HG03039 (cell line): Measurements from ENCODE around the gene BHLHE40.
"Not testable (repeated sequence)": the region's sequence is repeated elsewhere in the genome, so short reads cannot be mapped to it uniquely, and the experiment has no call there.

Experiments used
- ATAC-seq: cut with Tn5 transposase; IDR thresholded peaks from one replicate; pipeline ENCODE4 v1.9.1; 2021; ENCODE audit warnings: mild to moderate bottlenecking, moderate library complexity; ENCODE audit not compliant: unreplicated experiment

BHLHE40 gene

DNA sequence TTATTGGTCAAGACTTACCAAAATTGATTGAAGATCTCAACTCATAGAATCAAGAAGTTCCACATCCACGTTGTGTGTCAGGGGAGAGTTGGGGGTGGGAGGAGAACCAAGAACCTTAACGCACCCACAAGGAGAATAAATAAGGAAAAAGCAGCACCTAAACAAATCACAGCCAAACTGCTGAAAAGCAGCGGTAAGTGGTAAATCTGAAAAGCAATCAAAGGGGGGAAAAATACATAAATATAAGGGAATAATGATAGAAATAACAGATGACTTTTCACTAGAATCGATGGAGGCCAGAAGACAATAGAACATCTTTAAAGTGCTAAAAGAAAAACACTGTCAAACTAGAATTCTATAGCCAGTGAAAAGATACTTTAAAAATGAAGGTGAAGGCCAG, 20.1 kb upstream of the BHLHE40 start:
- no peak for ATAC-seq

DNA sequence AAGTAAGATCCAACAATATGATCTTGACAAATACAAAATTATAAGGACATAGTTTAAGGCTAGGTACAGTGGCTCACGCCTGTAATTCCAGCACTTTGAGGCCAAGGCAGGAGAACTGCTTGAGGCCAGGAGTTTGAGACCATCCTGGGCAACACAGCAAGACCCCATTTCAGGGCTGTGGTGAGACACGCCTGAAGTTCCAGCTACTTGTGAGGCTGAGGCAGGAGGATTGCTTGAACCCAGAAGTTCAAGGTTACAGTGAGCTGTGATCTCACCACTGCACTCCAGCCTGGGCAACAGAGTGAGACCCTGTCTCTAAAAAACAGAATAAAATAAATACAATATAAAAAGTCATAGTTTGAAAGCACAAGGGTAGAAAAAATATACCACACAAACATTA, 17.4 kb upstream of the BHLHE40 start:
- not testable (repeated sequence) for ATAC-seq

DNA sequence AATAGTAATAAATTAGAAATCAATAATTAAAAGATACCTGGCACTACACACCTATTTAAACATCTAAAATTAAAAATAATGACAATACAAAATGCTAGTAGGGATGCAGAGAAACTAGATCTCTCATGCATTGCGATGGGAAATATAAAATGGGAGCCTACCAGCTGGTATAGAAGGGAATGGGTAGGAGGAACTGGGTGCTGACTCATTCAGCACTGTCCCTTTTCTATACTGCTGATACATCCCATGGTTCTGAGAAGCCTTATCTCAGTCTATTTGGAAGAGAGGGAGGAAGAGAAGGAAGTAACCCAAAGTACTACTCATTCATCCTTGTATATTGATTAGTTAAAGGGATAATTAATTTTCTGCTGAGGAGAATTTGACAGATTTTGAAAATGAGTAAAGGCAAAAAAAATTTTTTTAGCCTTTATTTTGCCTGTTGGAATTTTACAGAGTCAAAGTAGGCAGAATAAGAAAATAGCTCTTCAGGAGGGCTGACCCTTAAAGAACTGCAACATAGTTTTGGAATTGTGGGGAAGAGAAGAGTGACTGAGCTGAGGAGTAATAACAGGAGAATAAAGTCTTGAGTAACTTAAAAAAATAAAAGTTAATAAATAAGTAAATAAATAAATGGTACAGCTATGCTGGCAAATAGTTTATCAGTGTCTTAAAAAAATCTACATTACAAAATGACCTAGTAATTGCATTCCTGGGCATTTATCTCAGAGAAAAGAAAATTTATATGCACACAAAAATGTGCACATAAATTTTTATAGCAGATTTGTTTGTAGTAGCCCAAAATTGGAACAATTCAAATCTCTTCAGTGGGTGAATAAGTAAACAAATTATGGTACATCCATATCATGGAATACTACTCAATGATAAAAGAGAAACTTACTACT, 15.3 kb upstream of the BHLHE40 start:
- no peak for ATAC-seq

DNA sequence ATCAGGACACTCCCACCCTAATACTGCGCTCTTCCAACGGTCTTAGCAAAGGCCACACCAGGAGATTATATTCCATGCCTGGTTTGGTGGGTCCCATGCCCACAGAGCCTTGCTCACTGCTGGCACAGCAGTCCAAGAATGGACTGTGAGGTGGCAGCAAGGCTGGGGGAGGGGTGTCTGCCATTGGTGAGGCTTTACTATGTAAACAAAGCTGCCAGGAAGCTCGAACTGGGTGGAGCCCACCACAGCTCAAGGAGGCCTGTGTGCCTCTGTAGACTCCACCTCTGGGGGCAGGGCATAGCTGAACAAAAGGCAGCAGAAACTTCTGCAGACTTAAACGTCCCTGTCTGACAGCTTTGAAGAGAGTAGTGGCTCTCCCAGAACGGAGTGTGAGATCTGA, 13.2 kb upstream of the BHLHE40 start:
- not testable (repeated sequence) for ATAC-seq

DNA sequence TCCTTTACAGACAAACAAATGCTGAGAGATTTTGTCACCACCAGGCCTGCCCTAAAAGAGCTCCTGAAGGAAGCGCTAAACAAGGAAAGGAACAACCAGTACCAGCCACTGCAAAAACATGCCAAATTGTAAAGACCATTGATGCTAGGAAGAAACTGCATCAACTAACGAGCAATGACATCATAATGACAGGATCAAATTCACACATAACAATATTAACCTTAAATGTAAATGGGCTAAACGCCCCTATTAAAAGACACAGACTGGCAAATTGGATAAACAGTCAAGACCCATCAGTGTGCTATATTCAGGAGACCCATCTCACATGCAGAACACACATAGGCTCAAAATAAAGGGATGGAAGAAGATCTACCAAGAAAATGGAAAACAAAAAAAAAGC, 11.6 kb upstream of the BHLHE40 start:
- ATAC-seq: not testable (repeated sequence)

DNA sequence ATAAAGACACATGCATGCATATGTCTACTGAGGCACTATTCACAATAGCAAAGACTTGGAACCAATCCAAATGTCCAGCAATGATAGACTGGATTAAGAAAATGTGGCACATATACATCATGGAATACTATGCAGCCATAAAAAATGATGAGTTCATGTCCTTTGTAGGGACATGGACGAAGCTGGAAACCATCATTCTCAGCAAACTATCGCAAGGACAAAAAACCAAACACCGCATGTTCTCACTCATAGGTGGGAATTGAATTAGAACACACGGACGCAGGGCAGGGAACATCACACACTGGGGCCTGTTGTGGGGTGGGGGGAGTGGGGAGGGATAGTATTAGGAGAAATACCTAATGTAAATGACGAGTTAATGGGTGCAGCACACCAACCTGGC, 7.8 kb upstream of the BHLHE40 start:
- not testable (repeated sequence) for ATAC-seq

DNA sequence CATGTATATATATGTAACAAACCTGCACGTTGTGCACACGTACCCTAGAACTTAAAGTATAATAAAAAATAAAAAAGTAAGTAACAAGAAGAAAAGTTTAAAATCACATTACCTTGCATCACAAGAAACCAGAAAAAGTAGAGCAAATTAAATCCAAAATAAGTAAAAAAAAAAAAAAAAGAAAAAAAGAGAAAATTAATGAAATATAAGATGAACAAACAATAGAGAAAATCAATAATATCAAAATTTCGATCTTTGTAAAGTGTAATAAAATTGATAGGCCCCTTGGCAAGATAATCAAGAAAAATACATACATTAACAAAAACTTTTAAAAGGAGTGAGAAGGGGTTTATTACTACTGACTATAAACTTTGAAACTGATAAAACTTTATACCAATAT, 7.4 kb upstream of the BHLHE40 start:
- no peak for ATAC-seq

DNA sequence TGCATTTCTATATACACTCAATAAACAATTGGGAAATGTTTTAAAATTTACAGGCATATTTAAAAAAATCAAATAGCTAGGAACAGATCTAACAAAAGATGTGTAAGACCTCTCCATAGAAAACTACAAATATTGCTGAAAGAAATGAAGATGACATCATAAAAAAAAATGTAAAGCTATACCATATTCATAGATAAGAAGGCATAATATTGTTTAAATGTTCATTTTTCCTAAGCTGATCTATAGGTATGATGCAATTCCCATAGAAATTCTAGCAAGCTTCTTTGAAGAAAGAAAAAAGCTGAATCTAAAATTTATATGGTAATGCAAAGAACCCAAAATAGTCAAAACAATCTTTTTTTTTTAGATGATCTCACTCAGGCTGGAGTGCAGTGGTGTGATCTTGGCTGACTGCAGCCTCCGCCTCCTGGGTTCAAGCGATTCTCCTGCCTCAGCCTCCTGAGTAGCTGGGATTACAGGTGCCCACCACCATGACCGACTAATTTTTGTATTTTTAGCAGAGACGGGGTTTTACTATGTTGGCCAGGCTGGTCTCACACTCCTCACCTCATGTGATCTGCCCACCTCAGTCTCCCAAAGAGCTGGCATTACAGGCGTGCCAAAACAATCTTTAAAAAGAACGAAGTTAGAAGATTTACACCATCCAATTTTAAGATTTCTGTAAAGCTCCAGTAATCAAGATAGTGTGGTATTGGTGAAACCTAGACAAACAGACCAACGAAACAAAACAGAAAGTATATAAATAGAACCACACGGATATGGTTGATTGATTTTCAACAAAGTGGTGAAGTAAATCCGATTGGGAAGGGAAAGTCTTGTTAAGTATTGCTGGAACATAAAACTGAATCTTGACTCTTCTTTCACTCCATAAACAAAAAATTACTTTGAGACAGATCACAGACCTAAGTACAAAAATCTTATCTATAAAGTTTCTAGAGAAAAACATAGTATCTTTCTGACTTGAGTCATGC, 6.3 kb upstream of the BHLHE40 start:
- ATAC-seq: no peak

DNA sequence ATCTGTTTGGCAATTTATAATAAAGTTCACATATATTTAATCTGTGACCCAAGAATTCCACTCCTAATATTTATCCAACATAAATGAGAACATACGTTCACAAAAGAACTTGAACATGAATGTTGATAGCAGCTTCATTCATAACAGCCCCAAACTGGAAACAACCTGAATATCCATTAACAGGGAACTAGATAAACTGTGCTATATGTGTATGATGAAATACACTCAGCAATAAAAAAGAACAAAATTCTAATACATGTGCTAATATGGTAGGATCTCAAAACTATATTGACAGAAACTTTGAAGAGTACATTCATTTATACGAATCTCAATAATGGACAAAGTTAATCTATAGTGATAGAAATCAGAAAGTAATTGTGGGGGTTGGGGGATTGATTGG, 5.1 kb upstream of the BHLHE40 start:
- ATAC-seq: no peak

DNA sequence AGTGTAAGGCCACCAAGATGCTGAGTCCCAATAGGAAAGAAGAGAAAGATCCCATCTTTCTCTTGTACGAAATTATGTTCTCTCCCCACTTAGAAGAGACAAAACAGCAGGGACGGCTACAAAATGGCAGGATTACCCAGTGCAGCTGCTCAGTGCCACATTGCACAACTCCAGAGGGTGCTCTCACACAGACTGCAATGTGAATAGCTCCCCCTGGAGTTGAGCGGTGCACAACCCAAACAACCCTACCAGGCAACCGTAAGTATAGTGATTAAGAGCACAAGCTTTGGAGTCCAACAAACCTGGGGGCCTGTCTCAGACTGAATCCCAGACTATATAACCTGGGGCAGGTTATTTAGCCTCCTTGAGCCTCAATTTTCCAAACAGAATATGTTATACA, 3.1 kb upstream of the BHLHE40 start:
- no peak for ATAC-seq

DNA sequence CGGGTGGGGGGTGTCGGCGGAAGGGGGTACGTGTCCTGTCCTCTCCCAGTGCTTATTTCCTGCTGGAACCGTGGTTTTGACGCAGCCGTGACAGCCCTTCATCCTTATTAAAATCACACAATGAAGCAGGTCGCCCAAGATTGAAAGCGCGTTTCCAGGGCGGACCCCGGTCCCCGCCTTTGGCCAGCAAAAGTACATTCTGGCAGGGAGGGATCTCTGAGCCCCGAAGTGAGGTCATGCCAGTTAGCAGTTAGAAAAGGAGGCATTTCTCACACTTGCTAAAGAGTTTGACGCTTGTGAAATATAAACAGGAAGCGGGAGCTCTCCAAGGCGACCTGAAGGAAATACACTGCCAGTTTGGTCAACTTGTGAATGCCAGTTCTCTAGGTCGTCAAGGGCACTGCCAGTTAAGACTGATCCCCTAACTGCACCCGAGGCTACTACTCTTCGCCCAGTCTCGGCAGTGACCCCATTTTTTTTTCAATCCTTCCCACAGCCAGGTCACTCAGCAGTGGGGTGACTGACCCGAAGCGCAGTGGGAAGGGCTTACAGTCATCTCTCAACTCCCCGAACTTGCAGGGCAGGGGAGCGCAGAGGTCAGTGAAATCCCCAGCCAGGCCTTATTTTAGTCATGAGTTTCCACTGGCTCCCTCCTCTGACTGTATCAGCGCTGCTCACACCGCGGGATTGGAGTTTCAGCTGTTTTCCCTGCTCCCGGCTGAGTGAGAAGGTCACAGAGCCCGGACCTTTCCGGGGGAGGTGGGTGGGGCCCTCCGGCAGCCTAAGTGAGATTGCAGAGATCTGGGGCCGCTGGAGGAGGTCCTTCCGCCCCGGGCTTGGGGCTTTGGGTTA, 2.0 kb upstream of the BHLHE40 start:
- peak; percentile 27 for ATAC-seq

DNA sequence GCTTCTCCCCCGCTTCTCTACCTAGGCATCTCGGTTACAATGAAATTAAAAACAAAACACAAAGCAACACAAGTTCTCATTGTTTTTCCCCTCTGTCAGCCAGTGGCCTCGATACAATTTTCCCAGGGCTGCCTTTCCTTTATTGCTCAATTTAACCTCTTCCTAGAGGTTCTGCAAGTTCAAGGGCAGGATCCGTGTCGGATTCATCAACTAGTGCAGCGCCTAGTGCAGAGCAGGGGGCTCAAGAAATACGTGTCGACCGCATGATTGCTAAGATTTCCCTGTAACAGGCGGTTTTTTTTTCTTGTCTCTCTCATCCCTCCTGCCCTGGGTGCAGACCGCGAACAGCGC, 1.4 kb upstream of the BHLHE40 start:
- ATAC-seq: no peak

DNA sequence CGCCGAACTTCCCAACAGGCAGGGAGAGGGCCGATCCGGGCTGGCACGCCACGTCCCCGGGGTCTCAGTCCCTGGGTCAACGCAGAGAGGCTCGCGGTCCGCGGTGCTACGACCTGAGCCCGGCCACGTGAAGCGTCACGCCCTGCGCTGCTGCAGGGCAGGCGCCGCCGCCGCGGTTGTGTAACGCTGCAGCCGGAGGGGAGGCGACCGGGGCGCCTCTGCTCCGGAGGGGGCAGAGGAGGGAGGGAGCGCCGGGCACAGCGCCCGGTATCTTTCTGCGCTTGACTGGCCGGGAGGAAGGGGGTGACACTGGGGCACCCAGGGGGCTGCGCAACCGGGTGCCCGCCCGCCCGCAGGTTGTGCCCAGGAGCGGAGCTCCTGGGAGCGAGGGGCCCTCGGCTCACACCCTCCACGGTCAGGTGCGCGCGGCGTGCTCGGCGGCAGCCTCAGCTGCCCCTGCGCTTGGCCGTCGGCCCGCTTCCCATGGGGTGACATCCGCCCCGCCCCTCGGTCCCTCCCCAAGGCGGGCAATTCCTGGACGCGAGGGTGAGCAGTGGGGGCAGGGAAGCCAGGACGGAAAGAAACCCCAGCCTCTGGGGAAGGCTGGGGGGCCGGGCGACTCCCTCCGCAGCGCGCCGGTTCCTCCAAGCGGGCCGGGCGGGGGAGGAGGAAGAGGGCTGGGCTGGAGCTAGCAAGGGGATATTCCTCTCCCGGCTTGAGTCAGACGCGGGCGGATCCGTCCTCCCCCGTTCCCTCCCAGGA, 852 bp upstream of the BHLHE40 start:
- peak; percentile 39 for ATAC-seq

DNA sequence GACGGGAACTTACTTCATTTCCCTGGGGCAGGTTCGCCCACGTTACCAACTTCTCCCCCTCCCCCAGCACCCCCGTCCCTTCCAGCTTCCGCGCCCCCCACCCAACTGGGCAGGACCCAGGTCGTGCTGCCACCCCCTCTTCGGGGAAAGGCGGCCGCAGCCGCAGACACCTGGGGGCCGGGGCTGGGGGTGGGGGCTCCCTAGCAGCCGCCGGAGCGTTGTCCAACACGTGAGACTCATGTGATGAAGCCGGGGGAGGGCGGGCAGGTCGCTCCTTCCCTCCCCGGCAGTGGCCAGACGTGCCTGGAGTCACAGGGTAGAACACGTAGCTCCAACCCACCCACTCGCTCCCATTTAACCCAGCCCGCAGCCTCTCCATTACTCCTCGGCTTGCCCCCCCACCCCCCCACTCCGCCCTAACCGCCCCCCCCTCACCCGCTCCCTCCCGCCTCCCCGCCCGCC, 240 bp upstream of the BHLHE40 start:
- ATAC-seq: peak; percentile 41

DNA sequence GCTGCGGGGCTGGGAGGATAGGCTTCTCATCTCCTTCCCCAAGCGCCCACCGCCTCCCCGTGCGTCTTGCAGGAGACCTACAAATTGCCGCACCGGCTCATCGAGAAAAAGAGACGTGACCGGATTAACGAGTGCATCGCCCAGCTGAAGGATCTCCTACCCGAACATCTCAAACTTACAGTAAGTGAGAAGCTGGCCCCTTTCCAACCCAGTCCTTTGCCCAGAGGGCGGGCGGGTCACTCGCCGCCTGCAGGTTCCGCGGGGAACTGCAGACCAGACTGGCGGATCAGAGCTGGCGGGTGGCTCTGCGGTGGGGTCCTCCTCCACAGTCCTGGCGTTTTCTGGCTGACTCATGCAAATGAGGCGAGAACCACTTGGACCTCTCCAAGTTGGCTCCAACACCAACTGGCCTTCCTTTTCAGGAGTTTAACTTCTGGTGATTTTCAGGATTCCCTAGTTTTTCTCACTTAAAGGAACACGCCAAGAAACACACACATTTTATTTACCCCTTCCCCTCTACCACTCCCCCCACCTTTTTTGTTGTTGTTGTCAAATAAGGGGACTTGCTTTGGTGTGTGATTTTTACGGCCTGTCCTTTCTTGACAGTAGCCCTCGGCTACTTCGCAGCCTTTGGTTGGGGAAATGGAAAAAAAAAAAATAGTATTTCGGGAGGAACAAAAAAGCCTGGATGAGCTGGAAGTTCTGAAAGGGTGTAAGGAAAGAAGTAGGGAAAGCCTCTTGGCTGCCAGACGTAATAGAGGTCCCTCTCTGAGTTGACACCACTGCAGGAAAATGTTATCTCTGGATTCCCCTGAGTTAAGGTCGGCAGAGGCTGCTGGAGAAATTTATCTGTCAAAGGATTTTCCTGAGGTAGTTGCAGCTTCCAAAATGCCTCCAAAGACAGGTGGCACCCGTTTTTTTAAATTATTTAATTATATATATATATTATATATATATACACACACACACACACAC, 1.3 kb downstream of the BHLHE40 start:
- no peak for ATAC-seq

DNA sequence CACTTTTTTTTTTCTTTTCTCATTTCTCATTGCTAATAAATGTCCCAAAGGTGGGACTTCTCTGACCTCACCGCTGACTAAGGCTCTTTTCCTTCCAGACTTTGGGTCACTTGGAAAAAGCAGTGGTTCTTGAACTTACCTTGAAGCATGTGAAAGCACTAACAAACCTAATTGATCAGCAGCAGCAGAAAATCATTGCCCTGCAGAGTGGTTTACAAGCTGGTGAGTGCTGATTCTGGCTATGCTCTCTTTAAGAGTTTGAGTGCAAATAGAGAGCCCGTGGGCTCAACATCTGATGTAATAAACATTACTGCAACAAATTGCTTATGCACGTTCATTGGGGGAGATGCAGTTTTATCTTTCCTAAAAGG, 2.0 kb downstream of the BHLHE40 start:
- ATAC-seq: no peak

DNA sequence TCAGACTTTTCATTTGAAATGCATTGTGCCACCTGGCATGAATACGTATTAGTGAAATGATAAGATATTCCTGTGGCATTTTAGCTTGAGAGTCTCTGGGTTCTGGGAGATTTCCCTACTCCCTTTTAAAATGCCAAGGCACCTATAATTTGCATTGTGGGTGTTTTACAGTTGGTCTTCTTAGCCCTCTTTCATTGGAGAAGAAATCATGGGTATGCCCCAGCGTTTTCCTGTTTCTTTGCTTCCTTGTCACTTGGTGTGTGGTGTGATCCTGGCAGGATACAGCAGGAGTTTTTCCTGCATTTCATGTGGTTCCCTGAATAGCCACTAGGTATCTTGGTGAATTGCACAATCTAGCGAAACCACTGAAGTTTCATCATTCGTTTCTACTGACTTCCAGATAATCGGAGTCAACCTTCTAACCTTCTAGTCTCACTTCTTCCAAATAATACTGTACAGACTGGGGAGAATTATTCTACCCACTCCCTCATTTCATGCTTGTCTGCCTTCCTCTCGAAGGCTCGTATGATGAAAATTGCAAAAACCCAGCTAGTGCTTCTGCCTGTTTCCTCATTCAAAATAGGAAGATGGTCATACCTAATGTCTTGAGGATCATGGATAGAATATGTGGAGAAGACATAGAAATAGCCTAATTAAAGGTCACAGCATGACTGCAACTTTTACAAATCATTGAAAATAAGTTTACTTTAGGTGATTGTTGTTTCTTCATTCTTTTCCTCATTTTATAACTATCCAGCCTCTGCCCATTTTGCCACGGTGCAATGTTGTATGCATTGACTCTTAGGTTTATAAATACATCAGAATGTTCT, 2.6 kb downstream of the BHLHE40 start:
- ATAC-seq: no peak
